Right cardiac atrium (tissue), 5 donors: ENCODE measurements around the gene PTPRM. TPM values are rescaled to one million over a fixed set of nuclear protein-coding genes. Genes with fewer than 3 reads are reported as not detected.

Experiments
- ATAC-seq, 2 donors: fragments of 200-7000 bp; cut with Tn5 transposase; one replicate each; pipeline versions ENCODE4 v1.8.0 to v1.9.1; 2020; ENCODE audit warnings: moderate library complexity in 2 of 2, mild to moderate bottlenecking in 1 of 2
- DNase-seq, 3 donors: peaks; one replicate each; pipeline ENCODE4 v3.0.0-alpha.2; 2020
- H3K27ac ChIP-seq: one replicate; pipeline ENCODE4 v1.5.1; 2013; ENCODE audit warnings: mild to moderate bottlenecking, low read length, control low read depth, moderate library complexity
- H3K27me3 ChIP-seq: one replicate; pipeline ENCODE4 v1.6.1; 2013; ENCODE audit not compliant: control insufficient read depth, insufficient read depth
- H3K4me1 ChIP-seq: one replicate; pipeline ENCODE4 v1.6.1; 2013; ENCODE audit warnings: low read length; ENCODE audit not compliant: control insufficient read depth, insufficient read depth
- H3K4me3 ChIP-seq: one replicate; pipeline ENCODE4 v1.5.1; 2013; ENCODE audit warnings: low read length, control low read depth
- H3K9me3 ChIP-seq: one replicate; pipeline ENCODE4 v1.6.1; 2013; ENCODE audit warnings: low read length; ENCODE audit not compliant: control insufficient read depth
- WGBS: extraction: QIAGEN DNeasy Blood & Tissue Kit; methylation state at CpG from one replicate; pipeline ENCODE4 v1.1.7; 2013; 5-methylcytosine and 5-hydroxymethylcytosine counted together
- intact Hi-C, 4 donors: fragments of 100-400 bp; cut with DNase I; formaldehyde crosslinking; loops; one replicate each; pipeline versions ENCODE4 v1.11.0 to v1.14.0; 2022 to 2023
- polyA plus RNA-seq: library from polyadenylated mRNA; stranded (reverse); fragments of 200-250 nt; gene quantifications from one replicate; pipeline ENCODE4 v1.2.3, GENCODE V29; 2013
- total RNA-seq, 4 donors: library from RNA; stranded (reverse); fragmentation: NEBNext Ultra II Directional; extraction: Animal tissue kit (Norgen Biotek cat#: 25700); gene quantifications; one replicate each; pipeline ENCODE4 v1.2.1, GENCODE V29; 2021
- donor health status: healthy with polysubstance abuse.
- donor health status: DM: no; HTN: yes; CAD: no.
- donor health status: DM: no; HTN: no; CAD: no.
- donor health status: DM: no; HTN: yes; CAD: no; lungs with severe emphysema.
- donor health status: DM: yes; HTN: yes; CAD: no.

The PTPRM gene
- total and polyA plus RNA-seq, 5 donors, result 55.1 to 81.5 (median 63.4) TPM

- peak; percentile 39 for ATAC-seq
- intact Hi-C loops, result loop anchor here in 3 of 4 donors (2.0 to 10.0 kb wide), 5 partner anchors 113 to 295 kb away; no protein-coding TSS in a partner anchor
- Histone ChIP-seq H3K27ac (peak overlapping the region; percentile 93), H3K27me3 (no peaks in the 10 kb centered on the region), H3K4me3 (peak overlapping the region; percentile 84), H3K9me3 (no peaks in the 10 kb centered on the region), H3K4me1 (peaks cover 3% of the 10 kb centered on the region)
- DNase-seq, result peak; percentile 67 to 83 (median 83)
- under 1% methylated on average over 109 of the region's 109 CpGs for WGBS
Observed at GRCh38 chr18:7567474-7568425, 634 bp downstream of the PTPRM start.

GRCh38 chr18:7568426-7568825, 1.3 kb downstream of the PTPRM start:
- peak; percentile 46 to 85 (median 82) for DNase-seq
- under 1% methylated on average over 44 of the region's 44 CpGs for WGBS
- H3K9me3 ChIP-seq, result no peaks in the 10 kb centered on the region
- peak overlapping the region; percentile 93 for H3K27ac ChIP-seq
- peak overlapping the region; percentile 84 for H3K4me3 ChIP-seq
- peaks cover 3% of the 10 kb centered on the region for H3K4me1 ChIP-seq
- H3K27me3 ChIP-seq, result no peaks in the 10 kb centered on the region
- intact Hi-C loops, result loop anchor here in 3 of 4 donors (10.0 kb wide), 4 partner anchors 114 to 294 kb away; no protein-coding TSS in a partner anchor
- ATAC-seq, result peak; percentile 9 to 15

GRCh38 chr18:7571626-7572025, 4.5 kb downstream of the PTPRM start:
- intact Hi-C loops, result loop anchor here in 1 of 4 donors (10.0 kb wide), 1 partner anchor 183 kb away; no protein-coding TSS in a partner anchor
- Histone ChIP-seq H3K27ac (no peak overlapping the region), H3K4me1 (peaks cover 6% of the 10 kb centered on the region), H3K4me3 (no peak overlapping the region), H3K9me3 (no peaks in the 10 kb centered on the region), H3K27me3 (no peaks in the 10 kb centered on the region)
- 87% methylated on average over 2 of the region's 2 CpGs for WGBS
- ATAC-seq (no peak), DNase-seq (no peak)

GRCh38 chr18:7572822-7573221, 5.7 kb downstream of the PTPRM start:
- no peak for ATAC-seq
- no peaks in the 10 kb centered on the region for H3K9me3 ChIP-seq
- intact Hi-C loops, result loop anchor here in 1 of 4 donors (10.0 kb wide), 1 partner anchor 182 kb away; no protein-coding TSS in a partner anchor
- no peak for DNase-seq
- H3K27me3 ChIP-seq, result no peaks in the 10 kb centered on the region
- 66% methylated on average over 2 of the region's 2 CpGs for WGBS
- H3K4me3 ChIP-seq, result no peak overlapping the region
- H3K4me1 ChIP-seq, result peaks cover 6% of the 10 kb centered on the region
- H3K27ac ChIP-seq, result no peak overlapping the region

- ATAC-seq, result no peak
- no peaks in the 10 kb centered on the region for H3K27me3 ChIP-seq
- 82% methylated on average over 2 of the region's 2 CpGs for WGBS
- H3K4me3 ChIP-seq, result no peak overlapping the region
- no peaks in the 10 kb centered on the region for H3K9me3 ChIP-seq
- H3K27ac ChIP-seq, result no peak overlapping the region
- intact Hi-C loops, result loop anchor here in 1 of 4 donors (10.0 kb wide), 1 partner anchor 179 kb away; no protein-coding TSS in a partner anchor
- peaks cover 6% of the 10 kb centered on the region for H3K4me1 ChIP-seq
- no peak for DNase-seq
Observed at GRCh38 chr18:7575465-7576028, 8.4 kb downstream of the PTPRM start.

GRCh38 chr18:7576077-7576476, 9.0 kb downstream of the PTPRM start:
- intact Hi-C loops, result loop anchor here in 1 of 4 donors (10.0 kb wide), 1 partner anchor 179 kb away; no protein-coding TSS in a partner anchor
- ATAC-seq (no peak), DNase-seq (no peak)
- Histone ChIP-seq H3K4me3 (no peak overlapping the region), H3K27ac (no peak overlapping the region), H3K9me3 (no peaks in the 10 kb centered on the region), H3K27me3 (no peaks in the 10 kb centered on the region), H3K4me1 (peaks cover 6% of the 10 kb centered on the region)

GRCh38 chr18:7576685-7577084, 9.6 kb downstream of the PTPRM start:
- no peaks in the 10 kb centered on the region for H3K27me3 ChIP-seq
- DNase-seq (no peak), ATAC-seq (no peak)
- no peak overlapping the region for H3K27ac ChIP-seq
- H3K4me1 ChIP-seq, result peaks cover 6% of the 10 kb centered on the region
- H3K4me3 ChIP-seq, result no peak overlapping the region
- H3K9me3 ChIP-seq, result no peaks in the 10 kb centered on the region
- intact Hi-C loops, result loop anchor here in 1 of 4 donors (10.0 kb wide), 1 partner anchor 178 kb away; no protein-coding TSS in a partner anchor

GRCh38 chr18:7577706-7578105, 10.6 kb downstream of the PTPRM start:
- no peaks in the 10 kb centered on the region for H3K27me3 ChIP-seq
- WGBS, result 36% methylated on average over 1 of the region's 1 CpG
- no peak overlapping the region for H3K4me3 ChIP-seq
- H3K9me3 ChIP-seq, result no peaks in the 10 kb centered on the region
- H3K27ac ChIP-seq, result no peak overlapping the region
- H3K4me1 ChIP-seq, result peaks cover 6% of the 10 kb centered on the region
- ATAC-seq (peak in 1 of 2 donors; percentile 27), DNase-seq (no peak)
- intact Hi-C loops, result loop anchor here in 1 of 4 donors (10.0 kb wide), 1 partner anchor 177 kb away; no protein-coding TSS in a partner anchor

GRCh38 chr18:7579176-7579917, 12.2 kb downstream of the PTPRM start:
- no peak for ATAC-seq
- Histone ChIP-seq H3K27me3 (no peaks in the 10 kb centered on the region), H3K9me3 (no peaks in the 10 kb centered on the region), H3K27ac (no peak overlapping the region), H3K4me1 (peaks cover 3% of the 10 kb centered on the region), H3K4me3 (no peak overlapping the region)
- DNase-seq, result no peak
- intact Hi-C loops, result loop anchor here in 1 of 4 donors (10.0 kb wide), 1 partner anchor 175 kb away; no protein-coding TSS in a partner anchor
- 77% methylated on average over 3 of the region's 3 CpGs for WGBS

- Histone ChIP-seq H3K4me1 (peaks cover 7% of the 10 kb centered on the region), H3K4me3 (no peak overlapping the region), H3K27me3 (no peaks in the 10 kb centered on the region), H3K9me3 (no peaks in the 10 kb centered on the region), H3K27ac (no peak overlapping the region)
- intact Hi-C loops, result loop anchor here in 1 of 4 donors (10.0 kb wide), 1 partner anchor 175 kb away; no protein-coding TSS in a partner anchor
- ATAC-seq, result no peak
- DNase-seq, result no peak
- 69% methylated on average over 4 of the region's 4 CpGs for WGBS
Observed at GRCh38 chr18:7579918-7580542, 12.9 kb downstream of the PTPRM start.
